GM19238 (cell line): ENCODE data around the gene EYA2.

ENCODE experiments used
- DNase-seq: peaks from one replicate; pipeline ENCODE4 v3.0.0; 2011; ENCODE audit warnings: low spot score; ENCODE audit not compliant: insufficient read length

Gene EYA2

GRCh38 chr20:47035026-47035590, 140.5 kb downstream of the EYA2 start:
- DNase-seq = no peak

GRCh38 chr20:47036091-47036870, 141.6 kb downstream of the EYA2 start:
- no peak for DNase-seq

- DNase-seq = no peak
Observed at GRCh38 chr20:47038566-47039560, 144.2 kb downstream of the EYA2 start.

- DNase-seq = no peak
Observed at GRCh38 chr20:47040506-47041125, 146.0 kb downstream of the EYA2 start.

- DNase-seq = no peak
Observed at GRCh38 chr20:47041396-47041899, 146.8 kb downstream of the EYA2 start.

- no peak for DNase-seq
Observed at GRCh38 chr20:47042464-47042863, 147.8 kb downstream of the EYA2 start.

- DNase-seq = no peak
Observed at GRCh38 chr20:47043086-47043485, 148.4 kb downstream of the EYA2 start.

- DNase-seq = no peak
Observed at GRCh38 chr20:47044938-47045337, 150.3 kb downstream of the EYA2 start.

- no peak for DNase-seq
Observed at GRCh38 chr20:47048054-47048453, 153.4 kb downstream of the EYA2 start.

- no peak for DNase-seq
Observed at GRCh38 chr20:47049771-47050170, 155.1 kb downstream of the EYA2 start.

- DNase-seq = no peak
Observed at GRCh38 chr20:47050996-47051395, 156.4 kb downstream of the EYA2 start.

- no peak for DNase-seq
Observed at GRCh38 chr20:47051936-47052526, 157.4 kb downstream of the EYA2 start.

GRCh38 chr20:47054506-47054905, 159.9 kb downstream of the EYA2 start:
- no peak for DNase-seq

GRCh38 chr20:47054945-47055344, 160.3 kb downstream of the EYA2 start:
- no peak for DNase-seq

- DNase-seq = no peak
Observed at GRCh38 chr20:47055699-47056369, 161.2 kb downstream of the EYA2 start.

GRCh38 chr20:47057661-47058060, 163.0 kb downstream of the EYA2 start:
- DNase-seq = no peak

- DNase-seq = no peak
Observed at GRCh38 chr20:47058236-47058635, 163.6 kb downstream of the EYA2 start.

GRCh38 chr20:47059536-47059935, 164.9 kb downstream of the EYA2 start:
- no peak for DNase-seq

- DNase-seq = no peak
Observed at GRCh38 chr20:47061549-47061948, 166.9 kb downstream of the EYA2 start.

GRCh38 chr20:47062226-47062890, 167.7 kb downstream of the EYA2 start:
- DNase-seq = no peak
